ENCODE data around the gene NPAS3. TPM values are rescaled to one million over a fixed set of nuclear protein-coding genes. Genes with fewer than 3 reads are reported as not detected.

The NPAS3 gene
- total and polyA plus RNA-seq, 2 of the 13 experiments (the other 11 are each of a cell fraction or from before 2014, with no cell fraction given), result not detected

DNA sequence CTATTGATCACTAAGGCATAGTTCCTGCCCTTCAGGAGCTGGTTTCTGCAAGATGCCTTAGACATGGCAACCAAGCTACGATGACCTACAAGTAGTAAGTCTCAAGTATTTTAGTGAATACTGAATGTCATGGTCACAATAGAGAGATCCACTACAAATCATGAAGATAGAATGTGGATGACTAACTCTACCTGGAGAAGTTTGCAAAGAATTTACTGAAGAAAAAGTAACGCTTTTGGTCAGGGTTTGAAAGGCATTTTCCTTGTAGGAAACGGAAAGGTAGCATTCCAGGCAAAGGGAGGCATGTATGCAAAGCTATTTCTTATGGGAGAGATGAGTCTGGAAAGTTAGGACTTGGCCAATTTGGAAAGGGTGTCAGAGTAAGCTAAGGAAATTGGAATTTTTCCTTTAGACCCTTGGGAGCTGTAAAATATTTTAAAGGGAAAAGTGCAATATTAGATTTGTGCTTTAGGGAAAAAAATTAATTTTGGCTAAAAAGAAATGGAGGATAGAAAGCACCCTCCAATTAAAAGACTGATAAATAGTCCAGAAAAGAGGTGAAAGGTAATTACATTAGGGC lies 634.7 kb downstream of the NPAS3 start (continued):
- TF ChIP-seq, protein P1, sequence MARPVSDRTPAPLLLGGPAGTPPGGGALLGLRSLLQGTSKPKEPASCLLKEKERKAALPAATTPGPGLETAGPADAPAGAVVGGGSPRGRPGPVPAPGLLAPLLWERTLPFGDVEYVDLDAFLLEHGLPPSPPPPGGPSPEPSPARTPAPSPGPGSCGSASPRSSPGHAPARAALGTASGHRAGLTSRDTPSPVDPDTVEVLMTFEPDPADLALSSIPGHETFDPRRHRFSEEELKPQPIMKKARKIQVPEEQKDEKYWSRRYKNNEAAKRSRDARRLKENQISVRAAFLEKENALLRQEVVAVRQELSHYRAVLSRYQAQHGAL (CRISPR knock-in tag; IDR thresholded peaks at IDR 0.05; ENCODE audit: not compliant biosample characterization), result no peak
- TF ChIP-seq ZNF747 (CRISPR knock-in tag; IDR thresholded peaks at IDR 0.05; ENCODE audit: borderline replicate concordance) (no peak), KAT2B (IDR thresholded peaks at IDR 0.05; ENCODE audit: borderline replicate concordance, low read depth, low read length) (no peak), SNAI1 (CRISPR knock-in tag; IDR thresholded peaks at IDR 0.05; ENCODE audit: borderline replicate concordance) (no peak), IRF2 (CRISPR knock-in tag; IDR thresholded peaks at IDR 0.05) (no peak)
- TF ChIP-seq, protein P2, sequence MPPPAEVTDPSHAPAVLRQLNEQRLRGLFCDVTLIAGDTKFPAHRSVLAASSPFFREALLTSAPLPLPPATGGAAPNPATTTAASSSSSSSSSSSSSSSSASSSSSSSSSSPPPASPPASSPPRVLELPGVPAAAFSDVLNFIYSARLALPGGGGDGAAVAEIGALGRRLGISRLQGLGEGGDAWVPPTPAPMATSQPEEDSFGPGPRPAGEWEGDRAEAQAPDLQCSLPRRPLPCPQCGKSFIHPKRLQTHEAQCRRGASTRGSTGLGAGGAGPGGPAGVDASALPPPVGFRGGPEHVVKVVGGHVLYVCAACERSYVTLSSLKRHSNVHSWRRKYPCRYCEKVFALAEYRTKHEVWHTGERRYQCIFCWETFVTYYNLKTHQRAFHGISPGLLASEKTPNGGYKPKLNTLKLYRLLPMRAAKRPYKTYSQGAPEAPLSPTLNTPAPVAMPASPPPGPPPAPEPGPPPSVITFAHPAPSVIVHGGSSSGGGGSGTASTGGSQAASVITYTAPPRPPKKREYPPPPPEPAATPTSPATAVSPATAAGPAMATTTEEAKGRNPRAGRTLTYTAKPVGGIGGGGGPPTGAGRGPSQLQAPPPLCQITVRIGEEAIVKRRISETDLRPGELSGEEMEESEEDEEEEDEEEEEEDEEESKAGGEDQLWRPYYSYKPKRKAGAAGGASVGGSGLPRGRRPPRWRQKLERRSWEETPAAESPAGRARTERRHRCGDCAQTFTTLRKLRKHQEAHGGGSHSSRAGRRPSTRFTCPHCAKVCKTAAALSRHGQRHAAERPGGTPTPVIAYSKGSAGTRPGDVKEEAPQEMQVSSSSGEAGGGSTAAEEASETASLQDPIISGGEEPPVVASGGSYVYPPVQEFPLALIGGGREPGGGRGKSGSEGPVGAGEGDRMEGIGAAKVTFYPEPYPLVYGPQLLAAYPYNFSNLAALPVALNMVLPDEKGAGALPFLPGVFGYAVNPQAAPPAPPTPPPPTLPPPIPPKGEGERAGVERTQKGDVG (CRISPR knock-in tag; IDR thresholded peaks at IDR 0.05; ENCODE audit: borderline replicate concordance), result no peak

GRCh38 chr14:33576014-33576413 lies 637.3 kb downstream of the NPAS3 start:
- ChIA-PET POLR2A (no interaction called here), CTCF (ENCODE audit: low intra/inter-chr PET ratio, low total read pairs) (no interaction called here)
- no peak for FAIRE-seq
- H3K4me2 ChIP-seq (ENCODE audit: low read depth, low read length), result no peak overlapping the region
- H3K9ac ChIP-seq (ENCODE audit: insufficient read depth, low read depth, low read length), result no peak overlapping the region
- H2AFZ ChIP-seq (ENCODE audit: low read length), result no peak overlapping the region
- WGBS (ENCODE audit: low lambda C conversion rate), result 16% methylated on average over 7 of the region's 7 CpGs
- in situ Hi-C loops (cut with HindIII; ENCODE audit: extremely low pct_ligation_motif_present, low pct_unique_long_range_greater_than_20kb), result no loop called here
- H3K36me3 ChIP-seq (replicated peaks in 1 of 2; ENCODE audit: control insufficient read depth in 1 of 2, insufficient read depth in 2 of 2, low read length in 2 of 2), result no peaks in the 10 kb centered on the region
- H3K4me1 ChIP-seq (ENCODE audit: insufficient read depth, low read length), result no peaks in the 10 kb centered on the region
- DNase-seq (ENCODE audit: low spot score), result no peak
- TF ChIP-seq TCF12 (IDR thresholded peaks at IDR 0.05) (no peak), TCF12 (CRISPR knock-in tag; IDR thresholded peaks at IDR 0.05) (no peak), ZNF776 (CRISPR knock-in tag; IDR thresholded peaks at IDR 0.05) (no peak), POLR2AphosphoS5 (IDR thresholded peaks at IDR 0.05; ENCODE audit: low read depth, low read length) (no peak), MED8 (CRISPR knock-in tag; IDR thresholded peaks at IDR 0.05; ENCODE audit: insufficient replicate concordance) (no peak), ZNF17 (CRISPR knock-in tag; IDR thresholded peaks at IDR 0.05) (no peak), ZNF251 (CRISPR knock-in tag; IDR thresholded peaks at IDR 0.05) (no peak), RARG (CRISPR knock-in tag; IDR thresholded peaks at IDR 0.05; ENCODE audit: low read depth) (no peak), ZNF547 (CRISPR knock-in tag; IDR thresholded peaks at IDR 0.05) (no peak), IRX3 (CRISPR knock-in tag; IDR thresholded peaks at IDR 0.05; ENCODE audit: borderline replicate concordance, low read depth) (no peak), IRF2 (CRISPR knock-in tag; IDR thresholded peaks at IDR 0.05) (no peak), ZNF773 (CRISPR knock-in tag; IDR thresholded peaks at IDR 0.05; ENCODE audit: borderline replicate concordance) (no peak)
- TF ChIP-seq, protein P3, sequence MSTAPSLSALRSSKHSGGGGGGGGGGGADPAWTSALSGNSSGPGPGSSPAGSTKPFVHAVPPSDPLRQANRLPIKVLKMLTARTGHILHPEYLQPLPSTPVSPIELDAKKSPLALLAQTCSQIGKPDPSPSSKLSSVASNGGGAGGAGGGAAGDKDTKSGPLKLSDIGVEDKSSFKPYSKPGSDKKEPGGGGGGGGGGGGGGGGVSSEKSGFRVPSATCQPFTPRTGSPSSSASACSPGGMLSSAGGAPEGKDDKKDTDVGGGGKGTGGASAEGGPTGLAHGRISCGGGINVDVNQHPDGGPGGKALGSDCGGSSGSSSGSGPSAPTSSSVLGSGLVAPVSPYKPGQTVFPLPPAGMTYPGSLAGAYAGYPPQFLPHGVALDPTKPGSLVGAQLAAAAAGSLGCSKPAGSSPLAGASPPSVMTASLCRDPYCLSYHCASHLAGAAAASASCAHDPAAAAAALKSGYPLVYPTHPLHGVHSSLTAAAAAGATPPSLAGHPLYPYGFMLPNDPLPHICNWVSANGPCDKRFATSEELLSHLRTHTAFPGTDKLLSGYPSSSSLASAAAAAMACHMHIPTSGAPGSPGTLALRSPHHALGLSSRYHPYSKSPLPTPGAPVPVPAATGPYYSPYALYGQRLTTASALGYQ (CRISPR knock-in tag; IDR thresholded peaks at IDR 0.05), result no peak
- H4K20me1 ChIP-seq (ENCODE audit: insufficient read depth, low read length), result no peaks in the 10 kb centered on the region
- intact Hi-C loops (cut with micrococcal nuclease; ENCODE audit: unreplicated experiment), result no loop called here
- H3K4me3 ChIP-seq (replicated peaks in 1 of 3; ENCODE audit: insufficient read depth in 1 of 3, low read depth in 2 of 3, low read length in 3 of 3), result no peak overlapping the region
- ATAC-seq, result no peak
- H3K27ac ChIP-seq (ENCODE audit: extremely low read length, insufficient read depth, low read length), result no peak overlapping the region
- no peaks in the 10 kb centered on the region for H3K79me2 ChIP-seq (ENCODE audit: insufficient read depth, low read length)
- peaks cover 0 to 4% of the 10 kb centered on the region in 2 experiments; a peak in 1 of 5 replicates for H3K27me3 ChIP-seq (ENCODE audit: control insufficient read depth in 1 of 2, insufficient read depth in 2 of 2, low read length in 2 of 2)
- BruUV-seq (replicated peaks), result no TSS peak
- H3K9me3 ChIP-seq (ENCODE audit: low read length), result no peaks in the 10 kb centered on the region

All from HepG2 (cell line).